Islet precursor cell (in vitro differentiated cells): ENCODE measurements around the gene MSH4.
"Not testable (repeated sequence)": the region's sequence is repeated elsewhere in the genome, so short reads cannot be mapped to it uniquely, and the experiment has no call there.

ENCODE experiments used
- DNase-seq: peaks from one replicate; pipeline ENCODE4 v3.0.0-alpha.2; 2018

Gene MSH4

GRCh38 chr1:75796376-75797272 lies at the start of gene MSH4:
MSH4 (plus strand) TSS chr1:75796882; CDS start chr1:75796986, 104 bp downstream.
- peak; percentile 59 for DNase-seq

- not testable (repeated sequence) for DNase-seq
Measured at GRCh38 chr1:75757210-75757609, 39.5 kb upstream of the MSH4 start.

GRCh38 chr1:75758543-75758942 lies 38.1 kb upstream of the MSH4 start:
- not testable (repeated sequence) for DNase-seq

- DNase-seq, result no peak
Measured at GRCh38 chr1:75764057-75764655, 32.5 kb upstream of the MSH4 start.

GRCh38 chr1:75765697-75766355 lies 30.9 kb upstream of the MSH4 start:
- DNase-seq, result no peak

GRCh38 chr1:75768016-75768415 lies 28.7 kb upstream of the MSH4 start:
- no peak for DNase-seq

GRCh38 chr1:75770761-75771160 lies 25.9 kb upstream of the MSH4 start:
- DNase-seq, result no peak

GRCh38 chr1:75771978-75772377 lies 24.7 kb upstream of the MSH4 start:
- DNase-seq, result no peak

GRCh38 chr1:75777812-75778211 lies 18.9 kb upstream of the MSH4 start:
- not testable (repeated sequence) for DNase-seq

- DNase-seq, result not testable (repeated sequence)
Measured at GRCh38 chr1:75778694-75779093, 18.0 kb upstream of the MSH4 start.

GRCh38 chr1:75780183-75780582 lies 16.5 kb upstream of the MSH4 start:
- not testable (repeated sequence) for DNase-seq

- DNase-seq, result not testable (repeated sequence)
Measured at GRCh38 chr1:75783920-75784319, 12.8 kb upstream of the MSH4 start.

GRCh38 chr1:75785320-75785982 lies 11.2 kb upstream of the MSH4 start:
- DNase-seq, result no peak

GRCh38 chr1:75785983-75786853 lies 10.5 kb upstream of the MSH4 start, which contains the start of gene RABGGTB:
RABGGTB (plus strand) TSS chr1:75786256; CDS start chr1:75786272, 16 bp downstream.
- peak; percentile 98 for DNase-seq

GRCh38 chr1:75786901-75787493 lies 9.7 kb upstream of the MSH4 start:
- DNase-seq, result no peak

GRCh38 chr1:75787524-75787923 lies 9.2 kb upstream of the MSH4 start:
- no peak for DNase-seq

GRCh38 chr1:75789988-75790387 lies 6.7 kb upstream of the MSH4 start:
- DNase-seq, result no peak

- DNase-seq, result no peak
Measured at GRCh38 chr1:75791022-75791421, 5.7 kb upstream of the MSH4 start.

GRCh38 chr1:75792091-75792490 lies 4.6 kb upstream of the MSH4 start:
- no peak for DNase-seq

- DNase-seq, result no peak
Measured at GRCh38 chr1:75794382-75794781, 2.3 kb upstream of the MSH4 start.

GRCh38 chr1:75795703-75796193 lies 934 bp upstream of the MSH4 start:
- no peak for DNase-seq

- DNase-seq, result no peak
Measured at GRCh38 chr1:75797273-75797588, 549 bp downstream of the MSH4 start.
